Measurements from ENCODE around the gene CHMP6.

Gene CHMP6

GRCh38 chr17:80957461-80957941 is 34.1 kb upstream of the CHMP6 start:
- no peak overlapping the region for H3K27ac ChIP-seq
- TF ChIP-seq ZFX (IDR thresholded peaks at IDR 0.05; ENCODE audit: borderline replicate concordance) (no peak), CTCF (IDR thresholded peaks at IDR 0.05) (no peak)

DNA sequence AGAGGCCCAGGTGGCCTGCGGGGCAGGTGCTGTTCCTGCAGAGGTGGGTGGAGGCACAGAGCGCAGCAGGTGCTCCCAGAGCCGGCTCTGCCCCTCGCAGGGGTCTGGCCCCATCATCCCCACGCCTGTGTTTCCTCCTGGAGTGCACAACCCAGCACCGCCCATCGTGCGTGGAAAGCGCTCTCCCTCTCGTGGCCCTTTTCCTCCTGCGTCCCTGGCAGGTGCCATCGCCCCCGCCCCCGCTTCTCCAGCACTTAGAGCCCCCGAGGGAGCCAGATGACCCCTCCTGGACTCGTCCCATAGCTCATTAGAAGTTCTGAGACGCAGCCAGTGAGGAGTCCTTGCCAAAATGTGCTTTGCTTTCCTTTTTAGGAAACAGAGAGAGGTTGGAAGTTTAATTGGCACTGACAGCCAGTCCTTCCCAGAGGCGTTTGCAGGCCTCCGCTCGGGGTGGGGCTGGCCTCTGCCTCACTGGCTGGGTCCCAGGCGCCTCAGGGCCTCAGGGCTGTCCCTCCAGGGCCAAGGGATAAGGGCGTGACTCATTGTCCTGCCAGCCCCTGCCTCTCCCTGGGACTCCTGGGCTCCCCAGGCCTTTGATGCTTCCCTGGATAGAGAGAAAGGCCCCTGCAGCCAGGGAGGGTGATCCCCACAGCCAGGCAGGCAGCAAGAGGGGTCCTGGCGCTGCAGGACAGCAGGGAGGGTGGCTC is 32.2 kb upstream of the CHMP6 start:
- peak overlapping the region; percentile 40; the same call in 1 of the 2 replicates for H3K27ac ChIP-seq

DNA sequence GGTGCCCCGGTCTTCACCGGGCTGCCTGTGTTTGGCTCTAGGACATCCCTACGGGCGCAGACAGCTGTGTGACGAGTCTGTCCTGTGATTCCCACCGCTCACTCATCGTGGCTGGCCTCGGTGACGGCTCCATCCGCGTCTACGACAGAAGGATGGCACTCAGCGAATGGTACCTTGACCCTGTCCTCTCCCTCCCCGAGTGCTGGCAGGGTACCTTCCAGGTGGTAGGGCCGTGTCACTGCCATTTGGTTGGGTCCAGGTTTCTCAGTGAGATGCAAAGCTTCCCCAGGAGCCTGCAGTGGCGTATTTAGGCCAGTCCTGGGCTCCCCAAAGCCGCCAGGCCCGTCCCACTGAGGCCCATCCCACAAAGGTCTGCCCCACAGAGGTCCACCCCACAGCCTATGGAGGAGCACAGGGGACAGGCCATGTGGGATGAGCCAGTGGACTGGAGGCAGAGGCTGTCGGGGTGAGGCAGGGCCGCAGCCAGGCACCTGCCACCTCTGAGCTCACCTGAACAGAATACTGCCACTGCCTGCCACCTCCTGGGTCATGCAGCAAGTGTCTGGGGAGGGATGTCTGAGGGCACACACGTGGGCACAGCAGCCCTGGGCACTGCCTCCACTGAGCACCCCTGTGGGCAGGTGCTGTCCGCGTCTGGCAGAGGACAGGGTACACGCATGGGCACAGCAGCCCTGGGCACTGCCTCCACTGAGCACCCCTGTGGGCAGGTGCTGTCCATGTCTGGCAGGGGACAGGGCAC is 31.4 kb upstream of the CHMP6 start:
- peak overlapping the region; percentile 40; the same call in 1 of the 2 replicates for H3K27ac ChIP-seq
- TF ChIP-seq ZFX (IDR thresholded peaks at IDR 0.05; ENCODE audit: borderline replicate concordance) (no peak), CTCF (IDR thresholded peaks at IDR 0.05) (no peak)

More for the DNA sequence above, 32.2 kb upstream of the CHMP6 start:
- TF ChIP-seq ZFX (IDR thresholded peaks at IDR 0.05; ENCODE audit: borderline replicate concordance): no peak
- no peak for TF ChIP-seq CTCF (IDR thresholded peaks at IDR 0.05)

GRCh38 chr17:80960797-80961452 is 30.7 kb upstream of the CHMP6 start:
- no peak overlapping the region for H3K27ac ChIP-seq
- no peak for TF ChIP-seq ZFX (IDR thresholded peaks at IDR 0.05; ENCODE audit: borderline replicate concordance)
- TF ChIP-seq CTCF (IDR thresholded peaks at IDR 0.05): no peak

DNA sequence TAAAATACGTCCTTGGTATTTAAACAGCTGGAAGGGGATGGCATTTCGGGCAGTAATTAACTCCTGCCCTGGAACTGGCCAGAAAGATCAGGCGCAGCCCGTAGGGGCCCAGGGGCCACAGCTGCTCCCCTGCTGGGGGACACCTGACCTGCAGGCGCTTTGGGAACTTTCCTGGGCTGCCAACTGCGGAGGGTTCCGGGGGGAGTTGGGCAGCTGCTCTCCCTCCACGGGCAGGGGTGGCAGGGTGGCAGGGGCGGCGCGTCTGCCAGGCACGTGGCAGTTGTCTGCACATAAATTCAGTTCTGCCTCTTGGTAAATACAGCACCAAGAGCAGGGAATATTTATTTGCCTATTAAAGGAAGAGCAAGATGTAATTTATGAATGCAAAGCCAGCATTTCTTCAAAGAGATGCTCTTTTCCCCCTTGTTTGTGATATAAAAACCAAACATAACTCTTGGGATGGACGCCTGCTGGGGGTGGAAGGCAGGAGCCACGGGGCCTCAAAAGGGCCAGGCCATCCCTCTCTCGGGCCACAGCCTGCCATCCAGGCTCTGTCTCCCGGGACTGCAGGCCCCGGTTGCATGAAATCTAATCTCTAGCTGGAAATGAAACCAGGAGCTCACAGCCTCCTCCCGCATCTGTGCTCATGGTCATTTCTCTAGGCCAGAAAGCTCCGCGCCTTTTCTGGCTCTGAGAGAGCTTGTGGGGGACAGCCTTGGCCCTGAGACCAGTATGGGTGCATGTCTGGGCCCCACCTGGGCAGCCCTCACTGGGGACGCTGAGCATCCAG is 29.9 kb upstream of the CHMP6 start:
- TF ChIP-seq ZFX (IDR thresholded peaks at IDR 0.05; ENCODE audit: borderline replicate concordance): no peak
- TF ChIP-seq CTCF (IDR thresholded peaks at IDR 0.05): no peak
- H3K27ac ChIP-seq: no peak overlapping the region

GRCh38 chr17:80962356-80963329 is 29.0 kb upstream of the CHMP6 start:
- no peak overlapping the region for H3K27ac ChIP-seq
- no peak for TF ChIP-seq ZFX (IDR thresholded peaks at IDR 0.05; ENCODE audit: borderline replicate concordance)
- no peak for TF ChIP-seq CTCF (IDR thresholded peaks at IDR 0.05)

Measured in 22Rv1 (cell line).